Epithelial cell of esophagus (primary cell): ENCODE results near the gene MMP1.

Source experiments
- DNase-seq: peaks from one replicate; pipeline ENCODE4 v3.0.0; 2010; ENCODE audit warnings: low read depth
- H3K4me3 ChIP-seq: 2 replicates; pipeline ENCODE4 v1.5.1; 2011; ENCODE audit warnings: mild to moderate bottlenecking, low read length, control low read depth
- CTCF ChIP-seq: IDR thresholded peaks from 2 replicates; pipeline ENCODE4 v1.5.1; 2011; ENCODE audit warnings: low read depth, mild to moderate bottlenecking, low read length, control low read depth, inconsistent platforms; ENCODE audit not compliant: insufficient read depth; ENCODE audit errors: missing control alignments

MMP1 gene

GRCh38 chr11:102798012-102798746 is at the start of gene MMP1:
Gene MMP1 (minus strand): TSS chr11:102798160. CDS start chr11:102798092, 68 bp downstream.
- DNase-seq = peak; percentile 94
- H3K4me3 ChIP-seq = no peak within 1 kb of the TSS
- TF ChIP-seq CTCF = no peak

GRCh38 chr11:102846292-102846691 is 48.3 kb upstream of the MMP1 start:
- peak; percentile 69 for DNase-seq
- H3K4me3 ChIP-seq = no peak overlapping the region
- no peak for TF ChIP-seq CTCF

- H3K4me3 ChIP-seq = no peak within 1 kb of the TSS
- no peak for TF ChIP-seq CTCF
- peak; percentile 56 for DNase-seq
Observed at GRCh38 chr11:102843489-102843888, 45.5 kb upstream of the MMP1 start, which contains the start of gene MMP3. Gene MMP3 (minus strand): TSS chr11:102843609. CDS start chr11:102843546, 63 bp downstream.

GRCh38 chr11:102842930-102843329 is 45.0 kb upstream of the MMP1 start:
- no peak for DNase-seq
- TF ChIP-seq CTCF = no peak
- no peak overlapping the region for H3K4me3 ChIP-seq

- H3K4me3 ChIP-seq = no peak overlapping the region
- no peak for TF ChIP-seq CTCF
- no peak for DNase-seq
Observed at GRCh38 chr11:102840018-102840417, 42.1 kb upstream of the MMP1 start.

- TF ChIP-seq CTCF = no peak
- no peak for DNase-seq
- no peak overlapping the region for H3K4me3 ChIP-seq
Observed at GRCh38 chr11:102837646-102838045, 39.7 kb upstream of the MMP1 start.

GRCh38 chr11:102837156-102837555 is 39.2 kb upstream of the MMP1 start:
- DNase-seq = no peak
- TF ChIP-seq CTCF = no peak
- H3K4me3 ChIP-seq = no peak overlapping the region
